HG03095 (cell line): ENCODE data around the gene MYO5C.
A peak's percentile ranks its signal among the peaks of the same experiment; 100 is the strongest.
"Not testable (repeated sequence)": the region's sequence is repeated elsewhere in the genome, so short reads cannot be mapped to it uniquely, and the experiment has no call there.

Experiments
- ATAC-seq: cut with Tn5 transposase; IDR thresholded peaks from one replicate; pipeline ENCODE4 v1.9.1; 2021; ENCODE audit warnings: moderate library complexity; ENCODE audit not compliant: unreplicated experiment

The MYO5C gene

DNA sequence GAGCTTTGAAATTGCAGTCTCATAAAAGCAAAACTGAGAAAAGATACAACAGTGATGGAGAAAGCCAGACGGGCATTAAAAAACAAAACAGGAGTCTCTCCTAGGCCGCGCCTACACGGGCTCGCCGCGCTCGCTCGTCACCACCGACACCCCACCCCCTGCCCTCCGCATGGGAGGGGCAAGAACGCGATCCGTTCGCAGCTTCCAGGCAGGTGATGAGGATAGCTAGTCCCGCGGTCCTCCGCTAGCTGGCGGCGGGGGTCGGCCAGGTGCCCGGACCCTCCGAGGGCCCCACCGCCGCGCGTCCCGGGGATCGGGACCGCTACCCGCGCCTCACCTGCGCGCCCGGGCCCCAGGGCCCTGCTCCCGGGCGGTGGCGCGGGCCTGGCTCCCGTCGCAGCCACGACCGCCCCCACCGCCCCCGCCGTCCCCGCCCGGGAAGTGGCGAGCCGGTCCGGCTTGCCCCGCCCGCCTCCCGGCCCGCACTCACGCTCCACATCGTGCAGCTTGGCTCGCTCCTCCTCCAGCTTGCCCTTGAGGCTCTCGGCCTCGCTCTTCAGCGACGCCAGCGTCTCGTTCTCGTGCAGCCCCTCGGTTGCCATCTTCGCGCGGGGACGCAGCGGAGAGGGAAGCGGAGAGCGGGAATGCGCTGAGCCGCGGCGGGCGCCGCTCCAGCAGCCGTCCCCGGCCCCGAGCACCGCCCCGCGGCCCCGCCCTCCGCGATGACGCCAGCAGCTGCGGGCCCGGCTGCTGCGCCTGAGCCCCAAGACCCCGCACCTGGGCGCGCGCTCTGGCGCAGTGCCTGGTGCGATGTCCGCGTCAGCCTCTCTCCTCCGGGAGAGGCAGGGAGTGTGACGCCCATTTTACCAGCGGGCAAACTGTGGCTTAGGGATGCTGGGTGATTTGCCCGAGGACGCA lies 116.1 kb downstream of the MYO5C start:
- ATAC-seq = peak; percentile 78

DNA sequence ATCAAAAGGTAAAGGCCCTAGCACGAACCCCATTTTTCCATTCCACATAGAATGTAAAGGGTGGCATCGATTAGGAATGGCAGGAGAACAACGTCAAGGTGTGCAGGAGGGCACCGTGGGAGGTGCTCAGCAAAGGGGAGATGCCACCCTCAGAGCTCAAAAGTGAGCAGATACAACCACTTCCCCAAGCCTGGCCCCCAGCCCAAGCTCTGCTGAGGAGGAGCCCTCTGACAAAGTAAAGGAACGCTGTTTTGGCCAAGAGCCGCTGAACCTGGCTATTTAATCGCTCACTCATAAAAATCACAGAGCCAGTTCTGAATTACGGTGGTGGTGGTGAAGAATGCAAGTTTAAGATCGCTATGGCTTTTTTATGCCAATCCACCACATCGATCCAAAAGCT lies 116.8 kb downstream of the MYO5C start:
- ATAC-seq = no peak

DNA sequence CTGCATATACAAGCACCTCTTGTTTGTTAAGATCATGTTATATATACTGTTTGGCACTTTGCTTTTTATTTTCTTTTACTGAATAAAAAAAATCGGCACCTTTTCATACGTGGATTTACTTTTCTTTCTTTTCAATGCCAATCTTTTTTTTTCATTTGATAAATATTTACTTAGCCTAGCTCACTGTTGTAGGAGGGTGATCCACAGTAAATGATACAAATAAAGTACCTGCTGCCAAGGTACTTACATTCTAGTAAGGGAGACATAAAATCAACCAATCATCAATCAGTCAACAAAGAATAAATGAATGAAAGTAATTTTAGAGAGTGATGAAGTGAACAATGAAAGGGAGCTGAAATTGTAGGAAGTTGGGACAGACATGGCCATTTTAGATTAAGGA lies 122.7 kb downstream of the MYO5C start:
- ATAC-seq = no peak

DNA sequence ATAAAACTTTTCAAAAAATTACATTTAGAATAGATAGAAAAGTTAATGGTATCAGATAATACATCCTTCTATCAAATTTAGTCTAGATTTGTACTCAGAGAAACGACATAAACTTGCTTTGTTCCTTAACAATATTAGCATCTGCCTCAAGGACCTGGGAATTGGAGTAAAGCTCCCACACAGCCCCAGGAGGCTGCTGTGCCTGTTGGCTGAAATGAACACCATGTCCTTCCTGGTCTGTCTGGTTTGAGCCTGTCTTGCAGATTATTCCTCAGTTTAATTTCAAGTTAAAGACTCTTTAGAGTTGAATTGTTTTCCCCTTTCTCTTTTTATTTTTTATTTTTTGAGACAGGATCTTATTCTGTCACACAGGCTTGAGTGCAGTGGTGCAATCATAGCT lies 123.8 kb downstream of the MYO5C start:
- no peak for ATAC-seq

DNA sequence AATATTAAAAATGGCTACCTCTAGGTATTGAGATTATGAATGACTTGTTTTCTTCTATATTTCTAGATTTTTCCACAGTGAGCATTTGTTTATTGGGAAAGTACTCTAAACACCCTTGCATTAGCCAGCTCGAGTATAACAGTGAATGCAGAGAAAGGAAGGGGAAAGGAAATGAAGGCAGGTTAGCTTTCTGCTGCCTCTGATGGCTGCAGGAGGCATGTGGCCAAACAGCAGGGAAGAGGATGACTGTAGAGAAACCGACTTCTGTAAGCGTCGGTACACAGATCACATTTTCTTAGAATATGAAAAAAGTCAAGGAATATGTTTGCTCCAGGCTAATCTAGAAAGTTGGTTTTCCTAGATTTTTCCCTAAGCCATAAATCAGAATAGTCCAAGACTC lies 124.2 kb downstream of the MYO5C start:
- ATAC-seq = no peak

DNA sequence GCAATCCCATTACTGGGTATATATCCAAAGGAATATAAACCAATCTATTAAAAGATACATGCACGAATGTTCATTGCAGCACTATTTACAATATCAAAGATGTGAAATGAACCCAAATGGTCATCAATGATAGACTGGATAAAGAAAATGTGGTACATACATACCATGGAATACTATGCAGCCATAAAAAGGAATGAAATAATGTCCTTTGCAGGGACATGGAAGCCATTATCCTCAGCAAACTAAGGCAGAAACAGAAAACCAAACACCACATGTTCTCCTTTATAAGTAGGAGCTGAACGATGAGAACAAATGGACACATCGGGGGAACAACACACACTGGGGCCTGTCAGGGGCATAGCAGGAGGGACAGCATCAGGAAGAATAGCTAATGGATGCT lies 125.4 kb downstream of the MYO5C start:
- ATAC-seq = not testable (repeated sequence)

DNA sequence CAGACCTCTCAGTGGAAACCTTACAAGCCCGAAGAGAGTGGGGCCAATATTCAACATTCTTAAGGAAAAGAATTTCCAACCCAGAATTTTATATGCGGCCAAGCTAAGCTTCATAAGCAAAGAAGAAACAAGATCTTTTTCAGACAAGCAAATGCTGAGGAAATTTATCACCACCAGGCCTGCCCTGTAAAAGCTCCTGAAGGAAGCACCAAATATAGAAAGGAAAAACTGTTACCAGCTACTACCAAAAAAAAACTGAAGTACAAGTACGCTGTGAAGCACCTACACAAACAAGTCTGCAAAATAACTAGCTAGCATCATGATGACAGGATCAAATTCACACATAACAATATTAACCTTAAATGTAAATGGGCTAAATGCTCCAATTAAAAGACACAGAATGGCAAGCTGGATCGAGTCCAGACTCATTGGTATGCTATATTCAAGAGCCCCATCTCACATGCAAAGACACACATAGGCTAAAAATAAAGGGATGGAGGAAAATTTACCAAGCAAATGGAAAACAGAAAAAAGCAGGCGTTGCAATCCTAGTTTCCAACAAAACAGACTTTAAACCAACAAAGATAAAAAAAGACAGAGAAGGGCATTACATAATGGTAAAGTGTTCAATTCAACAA lies 130.0 kb downstream of the MYO5C start:
- not testable (repeated sequence) for ATAC-seq

DNA sequence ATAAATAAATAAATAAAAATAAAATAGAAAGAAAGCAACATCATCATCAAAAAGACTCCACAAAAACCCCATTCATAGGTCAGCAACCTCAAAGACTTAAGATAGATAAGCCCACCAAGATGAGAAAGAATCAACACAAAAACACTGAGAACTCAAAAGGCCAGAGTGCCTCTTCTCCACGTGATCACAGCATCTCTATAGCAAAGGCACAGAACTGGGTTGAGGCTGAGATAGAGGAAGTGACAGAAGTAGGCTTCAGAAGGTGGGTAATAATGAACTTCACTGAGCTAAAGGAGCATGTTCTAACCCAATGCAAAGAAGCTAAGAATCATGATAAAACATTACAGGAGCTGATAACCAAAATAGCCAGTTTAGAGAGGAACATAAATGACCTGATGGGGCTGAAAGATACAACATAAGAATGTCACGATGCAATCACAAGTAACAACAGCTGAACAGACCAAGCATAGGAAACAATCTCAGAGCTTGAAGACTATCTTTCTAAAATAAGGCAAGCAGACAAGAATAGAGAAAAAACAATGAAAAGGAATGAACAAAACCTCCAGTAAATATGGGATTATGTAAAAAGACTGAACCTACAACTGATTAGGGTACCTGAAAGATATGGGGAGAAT lies 130.9 kb downstream of the MYO5C start:
- no peak for ATAC-seq

DNA sequence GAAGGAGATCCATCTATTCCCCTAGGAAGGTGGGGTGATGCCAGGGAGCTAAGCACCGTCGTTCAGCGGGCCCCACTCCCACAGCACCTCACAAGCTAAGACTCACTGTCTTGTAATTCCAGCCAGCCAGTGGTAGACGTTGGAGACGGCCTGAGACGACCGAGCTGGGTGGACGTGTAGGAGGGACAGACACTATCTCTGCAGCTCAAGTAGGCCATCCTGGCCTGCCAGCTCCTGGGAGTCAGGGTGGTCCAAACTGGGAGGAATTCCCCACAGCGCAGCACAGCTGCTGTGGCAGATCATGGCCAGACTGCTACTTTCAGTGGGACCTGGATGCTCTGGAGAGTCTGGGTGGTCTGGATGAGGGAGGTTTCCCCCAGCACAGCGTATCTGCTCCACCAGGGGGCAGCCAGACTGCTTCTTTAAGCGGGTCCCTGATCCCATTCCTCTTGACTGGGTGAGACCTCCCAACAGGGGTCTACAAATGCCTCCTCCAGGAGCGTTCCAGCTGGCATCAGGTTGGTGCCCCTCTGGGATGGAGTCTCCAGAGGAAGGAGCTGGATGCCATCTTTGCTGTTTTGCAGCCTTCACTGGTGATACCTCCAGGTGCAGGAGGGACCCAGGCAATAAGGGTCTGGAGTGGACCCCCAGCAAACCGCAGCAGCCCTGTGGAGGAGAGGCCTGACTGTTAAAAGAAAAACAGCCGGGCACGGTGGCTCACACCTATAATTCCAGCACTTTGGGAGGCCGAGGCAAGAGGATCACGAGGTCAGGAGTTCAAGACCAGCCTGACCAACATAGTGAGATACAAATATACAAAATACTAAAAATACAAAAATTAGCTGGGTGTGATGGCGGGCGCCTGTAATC lies 132.0 kb downstream of the MYO5C start:
- no peak for ATAC-seq

DNA sequence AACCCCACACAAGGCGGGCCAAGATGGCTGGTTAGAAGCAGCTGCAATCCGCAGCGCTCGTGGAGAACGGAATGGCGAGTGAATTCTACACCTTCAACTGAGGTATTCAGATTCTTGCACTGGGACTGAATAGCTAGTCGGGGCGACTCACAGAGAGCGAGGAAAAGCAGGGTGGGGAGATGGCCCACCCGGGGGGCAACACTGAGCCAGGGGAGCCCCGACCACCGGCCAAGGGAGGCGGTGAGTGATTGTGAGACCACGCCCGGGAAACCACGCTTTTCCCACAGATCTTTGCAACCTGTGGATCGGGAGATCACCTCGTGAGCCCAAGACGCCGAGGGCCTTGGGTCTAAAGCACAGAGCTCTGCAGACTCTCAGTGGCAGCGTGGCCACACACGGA lies 132.7 kb downstream of the MYO5C start:
- no peak for ATAC-seq

DNA sequence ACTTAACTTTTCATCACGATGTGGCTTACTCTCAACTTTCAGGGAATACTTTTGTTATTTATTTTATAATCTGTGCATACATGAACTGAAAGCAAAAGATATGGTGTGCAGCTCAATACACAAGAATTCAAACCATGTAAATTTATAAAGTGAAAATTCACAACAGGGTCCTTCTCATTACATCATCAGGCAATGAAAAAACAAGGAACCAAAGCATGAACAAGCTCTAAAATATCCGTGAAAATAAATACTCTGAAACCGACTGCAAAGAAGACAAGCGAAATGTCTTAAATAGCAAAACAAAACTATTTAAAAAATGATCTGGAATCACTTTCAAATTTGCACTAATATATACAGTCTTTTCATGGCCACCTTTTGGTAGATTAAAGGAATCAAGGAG lies 133.3 kb downstream of the MYO5C start:
- ATAC-seq = no peak

DNA sequence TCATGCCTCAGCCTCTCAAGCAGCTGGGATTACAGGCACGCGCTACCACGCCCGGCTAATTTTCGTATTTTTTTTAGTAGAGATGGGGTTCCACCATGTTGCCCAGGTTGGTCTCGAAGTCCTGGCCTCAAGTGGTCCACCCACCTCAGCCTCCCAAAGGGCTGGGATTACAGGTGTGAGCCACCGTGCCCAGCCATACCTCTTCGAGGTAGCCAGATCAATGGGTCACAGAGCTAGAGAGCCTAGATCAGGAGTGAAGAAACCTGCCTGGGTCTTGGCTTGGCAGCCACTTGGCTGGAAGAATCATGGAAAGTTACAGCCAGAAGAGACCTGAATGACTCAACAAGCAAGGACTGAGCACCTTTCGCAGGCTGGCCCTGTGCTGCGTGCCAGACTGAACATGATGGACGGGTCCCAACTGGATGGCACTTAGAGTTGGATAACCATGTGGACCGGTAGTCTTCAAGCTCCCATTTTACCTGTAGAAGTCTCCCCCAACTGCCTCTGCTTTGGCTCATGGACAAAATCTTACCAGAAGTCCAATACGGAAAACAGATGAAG lies 134.1 kb downstream of the MYO5C start:
- no peak for ATAC-seq

DNA sequence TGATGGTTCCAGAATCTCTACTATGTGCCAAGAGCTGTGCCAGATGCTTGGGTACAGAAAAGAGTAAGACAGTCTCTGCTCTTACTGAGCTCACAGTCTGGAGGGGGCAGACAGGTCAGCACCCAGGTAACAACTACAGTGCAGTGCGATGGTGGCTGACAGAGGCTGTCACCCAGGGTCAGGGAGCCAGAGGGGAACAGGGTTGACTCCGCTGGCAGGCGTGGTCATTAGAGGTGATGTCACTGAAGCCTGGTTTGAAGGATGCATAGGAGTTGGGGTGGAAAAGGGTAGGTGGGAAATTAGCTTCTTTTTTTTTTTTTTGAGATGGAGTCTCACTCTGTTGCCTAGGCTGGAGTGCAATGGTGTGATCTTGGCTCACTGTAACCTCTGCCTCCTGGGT lies 136.0 kb downstream of the MYO5C start:
- ATAC-seq = no peak

DNA sequence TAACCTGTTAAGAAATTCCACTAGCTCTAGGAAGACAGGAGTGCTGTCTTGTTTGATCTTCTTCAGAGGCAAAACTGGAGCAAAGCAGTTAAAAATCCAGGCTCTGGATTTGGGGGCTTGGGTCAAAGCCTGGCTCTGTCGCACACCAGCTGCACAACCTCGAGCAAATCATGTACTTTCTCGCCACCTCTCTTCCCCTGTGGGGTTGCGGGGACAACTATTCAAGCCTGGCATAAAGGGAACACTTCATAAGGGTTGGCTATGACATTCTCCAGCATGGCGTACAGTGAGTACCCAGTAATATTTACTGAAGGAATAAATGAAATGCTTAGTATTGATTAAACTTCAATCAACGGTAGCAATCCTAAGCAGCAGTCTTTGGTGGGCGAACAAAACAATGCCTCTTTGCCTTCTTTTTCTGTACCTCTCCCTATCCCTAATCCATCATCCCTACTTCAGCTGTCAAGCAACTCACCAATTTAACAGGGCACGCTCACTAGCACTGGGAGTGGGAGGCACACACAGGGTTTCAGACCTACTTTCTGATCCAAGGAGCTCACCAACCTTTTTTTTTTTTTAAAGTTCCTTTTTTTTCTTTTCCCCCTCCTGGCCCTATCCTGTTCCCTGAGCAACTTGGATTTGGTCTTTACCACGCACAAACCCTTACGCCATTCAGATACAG lies 137.4 kb downstream of the MYO5C start:
- no peak for ATAC-seq

DNA sequence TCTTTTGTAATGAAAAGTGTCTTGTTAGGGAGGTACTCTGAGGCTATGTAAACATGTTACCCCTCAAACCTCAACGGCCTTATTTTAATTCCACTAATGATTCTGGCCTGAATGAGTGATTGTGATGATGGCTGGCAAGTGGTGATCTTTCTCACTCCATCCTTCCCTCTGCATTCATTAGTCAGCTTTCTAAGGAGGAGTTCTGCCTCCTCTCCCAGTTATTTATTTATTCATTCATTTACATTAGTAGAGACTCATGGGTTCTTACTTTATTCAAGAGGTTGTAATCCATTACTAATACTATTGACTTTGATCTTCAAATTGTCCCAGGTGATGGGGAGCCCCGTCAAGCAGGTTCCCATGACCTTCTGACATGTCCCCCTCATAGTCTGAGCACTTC lies 139.7 kb downstream of the MYO5C start:
- no peak for ATAC-seq

DNA sequence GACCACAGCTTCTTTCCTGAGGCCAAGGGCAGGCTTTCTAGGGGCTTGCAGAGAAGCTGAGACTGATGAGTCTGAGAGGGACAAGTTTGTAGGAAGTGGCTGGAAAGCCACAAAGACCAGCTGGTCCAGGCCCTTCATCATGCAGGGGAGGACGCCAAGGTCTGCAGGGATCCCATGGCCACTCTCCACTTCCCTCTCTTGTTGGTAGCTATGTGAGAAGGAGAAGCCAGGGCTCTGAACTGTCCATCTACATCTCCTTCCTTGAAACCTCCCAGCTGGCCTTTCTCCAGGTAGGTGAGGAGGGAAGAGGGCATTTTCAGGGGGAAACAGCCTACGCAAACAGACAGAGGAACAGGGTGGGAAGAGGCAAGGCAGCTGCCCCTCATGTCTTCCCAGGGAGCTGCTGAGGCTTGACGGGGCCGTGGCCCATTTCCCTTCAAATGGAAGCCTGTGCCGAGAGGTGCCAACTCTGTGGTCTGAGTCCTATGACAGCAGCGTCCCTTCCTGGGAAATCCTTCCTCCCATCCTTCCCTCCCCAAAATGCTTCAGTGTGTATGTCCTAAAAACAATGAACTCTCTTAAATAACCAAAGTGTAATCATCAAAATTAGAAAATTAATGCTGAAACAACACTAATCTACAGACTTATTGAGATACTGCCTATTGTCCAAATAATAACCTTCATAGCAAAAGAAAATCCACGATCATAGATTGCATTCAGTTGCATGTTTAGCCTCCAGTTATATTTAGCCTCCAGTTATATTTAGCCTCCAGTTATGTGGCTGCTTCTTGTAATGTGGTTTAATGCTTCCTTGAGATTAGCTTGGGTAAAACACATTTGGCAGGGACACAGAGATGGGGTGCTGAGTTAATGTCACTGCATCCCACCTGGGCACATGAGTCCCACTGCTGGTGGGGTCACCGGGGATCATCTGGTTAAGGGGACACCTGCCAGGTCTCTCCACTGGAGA lies 140.4 kb downstream of the MYO5C start:
- no peak for ATAC-seq

DNA sequence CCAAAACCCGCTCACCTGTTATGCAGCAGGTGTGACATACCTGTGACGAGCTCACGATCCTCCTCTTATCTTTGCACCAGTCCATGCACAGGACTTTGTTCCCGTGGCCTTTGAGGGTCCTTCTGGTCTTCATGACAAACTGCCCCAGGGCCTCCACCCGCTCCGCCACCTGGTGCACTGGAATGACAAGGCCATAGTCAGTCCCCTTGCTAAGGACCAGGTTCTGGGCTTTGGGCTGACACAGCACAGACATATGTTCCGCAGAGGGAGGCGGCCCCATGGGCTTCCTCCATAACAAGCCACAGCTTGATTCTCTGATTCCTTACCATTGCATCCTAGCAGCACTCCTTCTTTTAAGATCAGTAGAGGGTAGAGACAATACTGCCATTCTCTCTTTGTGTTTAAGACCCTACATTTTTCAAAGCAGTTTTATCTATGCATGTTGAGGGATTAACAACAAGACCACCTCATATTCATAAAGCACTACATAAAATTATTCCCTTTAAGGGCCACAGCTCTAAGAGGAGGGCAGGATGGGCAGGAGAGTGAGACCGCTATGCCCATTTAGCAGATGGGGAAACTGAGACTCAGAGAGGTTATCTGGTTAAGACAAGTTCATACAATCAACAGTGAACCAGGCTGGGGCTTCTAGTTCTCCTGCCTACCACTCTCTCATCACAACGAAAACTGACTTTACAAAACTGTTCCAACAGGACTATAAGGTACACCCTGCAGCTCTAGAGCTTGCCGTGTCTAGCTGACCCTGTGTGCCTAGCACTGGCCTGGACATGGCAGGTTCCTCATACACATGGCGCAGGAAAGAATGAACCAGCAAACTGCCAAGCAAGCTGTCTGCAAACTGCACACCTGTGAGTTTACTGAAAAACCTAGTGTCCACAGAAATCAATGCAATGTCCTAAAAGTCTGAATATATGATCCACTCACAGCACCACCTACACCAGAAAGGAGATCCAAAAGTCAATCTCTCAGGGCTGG lies 141.4 kb downstream of the MYO5C start:
- ATAC-seq = no peak

DNA sequence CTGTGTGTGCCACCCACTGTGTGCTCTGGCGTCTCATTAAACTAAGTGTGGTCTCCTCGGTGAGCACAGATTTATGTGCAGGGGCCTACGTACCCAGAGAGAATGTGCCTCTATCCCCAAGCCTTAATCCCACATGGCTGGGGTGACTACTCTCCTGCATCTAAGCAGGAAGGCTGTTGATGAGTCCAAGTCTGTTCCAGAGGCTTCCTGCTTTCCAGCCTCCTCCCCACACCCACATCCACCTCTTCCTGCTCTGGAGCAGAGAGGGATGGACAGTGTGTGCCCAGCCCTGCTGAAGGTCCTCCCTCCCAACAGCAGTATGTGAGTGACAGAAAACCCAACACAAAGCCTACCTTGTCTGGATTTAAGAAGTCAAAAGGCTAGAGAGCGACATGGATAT lies 144.3 kb downstream of the MYO5C start:
- no peak for ATAC-seq
